GM19043 (cell line): ENCODE measurements around the gene RAPGEF4.

ENCODE experiments used
- ATAC-seq: cut with Tn5 transposase; IDR thresholded peaks from one replicate; pipeline ENCODE4 v1.9.1; 2021; ENCODE audit warnings: low read depth; ENCODE audit not compliant: unreplicated experiment

The RAPGEF4 gene

DNA sequence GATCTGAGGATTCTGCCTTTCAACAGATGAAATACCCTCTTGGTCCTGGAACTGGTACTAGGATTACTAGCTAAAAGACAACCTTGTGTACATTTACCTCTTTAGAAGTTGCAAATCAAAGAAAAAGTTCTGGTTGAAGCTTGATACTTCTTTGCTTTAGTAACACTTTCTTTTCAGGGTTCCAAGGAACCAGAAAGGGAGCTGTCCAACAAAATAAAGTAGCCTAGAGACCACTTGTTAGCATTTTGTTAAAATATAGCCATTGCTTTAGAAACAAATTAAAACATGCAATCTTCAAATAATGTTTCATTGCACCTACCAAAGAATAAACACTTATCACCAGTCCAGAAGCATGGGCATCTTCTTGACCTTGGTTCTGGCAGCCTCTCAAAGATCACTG, 222.1 kb downstream of the RAPGEF4 start:
- no peak for ATAC-seq

DNA sequence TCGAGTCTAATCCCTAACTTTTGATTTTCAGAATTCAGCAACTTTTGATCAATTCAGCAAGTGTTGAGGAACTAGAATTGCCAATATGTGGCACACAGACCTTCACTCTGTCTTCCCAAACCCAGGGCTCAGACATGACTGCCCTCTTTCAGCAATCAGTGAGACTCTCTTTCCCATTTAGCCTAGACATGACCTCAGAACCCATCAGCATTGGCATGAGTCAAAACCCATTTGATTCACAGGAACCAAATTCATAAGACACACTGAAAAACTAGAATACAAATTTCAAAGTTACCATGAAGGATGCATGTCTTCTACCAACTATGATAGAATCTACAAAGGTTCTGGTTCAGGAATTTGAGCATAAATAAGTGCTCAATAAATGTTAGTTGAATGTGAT, 226.4 kb downstream of the RAPGEF4 start:
- no peak for ATAC-seq

DNA sequence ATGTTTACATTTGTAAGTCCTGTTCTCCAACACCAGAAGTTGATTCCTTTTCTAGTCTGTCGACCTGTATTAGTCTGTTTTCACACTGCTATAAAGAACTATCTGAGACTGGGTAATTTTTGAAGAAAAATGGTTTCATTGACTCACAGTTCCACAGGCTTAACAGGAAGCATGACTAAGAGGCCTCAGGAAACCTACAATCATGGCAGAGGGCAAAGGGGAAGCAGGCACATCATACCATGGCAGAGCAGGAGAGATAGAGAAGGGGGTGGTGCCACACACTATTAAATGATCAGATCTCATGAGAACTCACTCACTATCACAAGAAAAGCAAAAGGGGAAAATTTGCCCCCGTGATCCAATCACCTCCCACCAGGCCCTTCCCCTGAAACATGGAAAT, 227.2 kb downstream of the RAPGEF4 start:
- no peak for ATAC-seq

DNA sequence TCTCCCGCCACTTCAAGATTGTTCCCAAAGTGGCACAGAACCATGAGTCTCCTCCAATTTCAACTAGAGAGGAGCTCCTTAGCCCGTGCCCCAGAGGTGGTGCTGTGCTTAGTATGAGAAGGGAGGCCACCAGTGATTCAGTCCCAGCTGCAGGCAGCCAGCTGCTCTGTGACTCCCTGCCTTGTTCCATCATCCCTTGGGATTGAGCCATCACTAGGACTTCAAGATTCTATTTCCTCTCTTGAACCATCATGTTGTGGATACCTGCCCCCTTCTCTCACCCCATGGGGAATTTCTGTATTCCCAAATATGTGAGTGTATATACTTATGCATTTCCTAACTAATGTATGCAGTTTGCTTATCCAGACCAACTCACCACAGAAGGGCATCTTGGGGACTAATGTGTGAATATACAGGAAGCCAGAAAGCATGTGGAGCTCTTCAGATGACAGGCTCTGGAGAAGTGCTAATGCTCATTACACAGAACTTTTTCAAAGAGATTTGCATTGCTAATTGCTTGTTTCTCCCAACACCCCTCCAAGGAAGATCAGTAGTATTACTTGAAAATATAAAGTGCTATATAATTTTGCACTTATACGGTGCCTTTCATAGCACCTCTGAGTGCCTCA, 229.0 kb downstream of the RAPGEF4 start:
- no peak for ATAC-seq

- ATAC-seq: no peak
Observed at GRCh38 chr2:172965433-172966212, 230.0 kb downstream of the RAPGEF4 start.

DNA sequence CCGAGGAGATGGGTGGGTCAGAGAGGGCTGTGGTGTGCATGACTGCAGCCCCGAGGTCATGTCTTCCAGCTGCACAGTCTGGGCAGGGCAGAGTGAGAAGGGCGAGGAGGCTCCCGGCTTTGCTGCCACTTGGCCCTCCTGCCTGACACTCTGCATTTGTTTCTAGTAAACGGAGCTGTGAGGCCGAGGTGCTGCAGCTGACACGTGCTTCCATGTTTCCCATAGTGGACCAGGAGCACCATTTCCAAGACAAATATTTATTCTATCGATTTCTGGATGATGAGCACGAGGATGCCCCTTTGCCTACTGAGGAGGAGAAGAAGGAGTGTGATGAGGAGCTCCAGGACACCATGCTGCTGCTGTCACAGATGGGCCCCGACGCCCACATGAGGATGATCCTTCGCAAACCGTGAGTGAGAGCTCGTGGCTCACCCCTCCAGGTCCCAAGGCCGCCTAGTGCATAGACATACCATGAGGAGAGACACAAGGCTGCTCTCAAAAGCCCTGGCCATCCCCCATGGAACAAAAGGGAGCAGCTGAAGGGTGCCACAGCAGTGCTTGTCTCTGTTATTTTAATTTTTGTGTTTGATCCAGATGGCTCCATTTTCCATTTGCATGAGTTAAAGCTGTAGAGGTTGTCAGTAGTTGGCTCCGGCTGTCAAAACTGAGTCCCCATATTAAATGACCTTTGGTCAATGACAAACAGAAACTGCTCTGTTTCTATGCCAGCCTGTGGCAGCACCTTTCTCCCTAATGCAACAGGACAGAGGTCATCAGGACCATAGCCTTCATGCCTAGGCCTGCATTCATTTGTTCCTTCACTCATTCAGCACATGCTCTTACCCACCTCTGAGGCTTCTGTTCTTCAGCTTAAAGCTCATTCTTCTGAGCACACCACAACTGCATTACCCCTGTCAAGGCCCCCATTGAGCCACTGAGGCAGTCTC, 231.7 kb downstream of the RAPGEF4 start:
- no peak for ATAC-seq

- no peak for ATAC-seq
Observed at GRCh38 chr2:172968061-172968469, 232.4 kb downstream of the RAPGEF4 start.

- no peak for ATAC-seq
Observed at GRCh38 chr2:172969166-172969565, 233.5 kb downstream of the RAPGEF4 start.

- no peak for ATAC-seq
Observed at GRCh38 chr2:172969609-172970008, 234.0 kb downstream of the RAPGEF4 start.

DNA sequence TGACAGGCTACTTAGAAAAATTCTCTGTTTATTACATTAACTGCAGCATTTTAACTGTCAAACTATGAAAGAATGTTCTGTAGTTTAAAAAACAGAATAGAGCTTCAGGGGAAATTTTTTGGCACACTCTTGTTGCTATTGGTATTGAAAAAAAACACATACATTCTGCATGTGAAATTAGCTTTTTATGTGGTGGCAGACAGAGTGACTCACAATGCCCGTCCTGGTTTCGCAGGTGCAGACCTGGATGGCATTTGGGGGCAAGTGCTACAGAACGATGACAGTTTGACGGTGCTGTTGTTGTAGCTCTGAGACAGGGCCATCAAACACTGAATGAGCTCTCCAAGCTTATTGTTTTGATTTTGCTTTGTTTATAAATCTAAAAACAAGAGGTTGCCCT, 235.0 kb downstream of the RAPGEF4 start:
- no peak for ATAC-seq

DNA sequence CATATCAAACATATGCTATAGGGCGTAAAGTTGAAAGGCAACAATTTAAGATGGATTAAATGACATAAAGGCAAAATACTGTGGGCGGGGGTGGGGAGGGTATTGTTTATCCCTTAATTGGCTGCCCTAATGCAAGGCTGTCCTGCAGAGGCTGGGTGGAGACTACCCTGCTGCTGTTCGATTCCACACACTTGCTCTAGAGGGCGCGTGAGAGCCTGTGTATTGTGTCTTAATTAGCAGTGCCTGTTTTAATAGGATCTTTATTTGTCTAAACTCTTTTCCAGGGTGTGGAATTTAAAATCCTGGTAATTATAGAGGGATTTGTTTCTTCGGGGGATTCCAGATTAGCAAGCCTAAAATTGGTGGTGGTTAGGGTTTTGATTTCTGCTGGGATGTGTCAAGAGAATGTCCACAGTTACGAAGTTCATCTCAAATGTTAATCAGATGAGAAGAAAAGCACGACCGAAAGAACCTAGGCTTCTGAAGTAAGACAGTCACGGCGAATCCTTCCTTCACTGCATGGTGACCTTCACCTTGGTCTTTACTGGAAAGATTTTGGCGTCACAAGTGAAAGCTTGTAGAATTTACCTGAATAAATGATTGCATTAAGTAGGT, 236.5 kb downstream of the RAPGEF4 start:
- ATAC-seq: peak; percentile 74

DNA sequence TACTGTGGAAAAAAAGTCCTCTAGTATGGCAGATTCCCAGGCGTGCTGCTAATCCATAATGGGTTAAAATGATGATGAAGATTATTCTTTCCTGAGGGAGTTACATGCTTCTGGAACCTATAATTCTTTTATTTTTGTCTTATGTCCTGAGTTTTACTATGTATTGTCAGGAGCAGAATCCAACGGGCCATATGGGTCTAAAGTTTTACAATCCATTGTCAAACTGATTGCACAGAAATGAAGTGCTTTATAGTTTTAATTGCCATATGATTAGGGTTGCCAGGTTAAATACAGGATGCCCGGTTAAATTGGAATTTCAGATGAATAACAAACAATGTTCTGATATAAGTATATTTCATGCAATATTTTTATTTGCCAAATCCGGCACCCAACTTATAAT, 239.1 kb downstream of the RAPGEF4 start:
- no peak for ATAC-seq

- ATAC-seq: no peak
Observed at GRCh38 chr2:172976116-172976515, 240.5 kb downstream of the RAPGEF4 start.

DNA sequence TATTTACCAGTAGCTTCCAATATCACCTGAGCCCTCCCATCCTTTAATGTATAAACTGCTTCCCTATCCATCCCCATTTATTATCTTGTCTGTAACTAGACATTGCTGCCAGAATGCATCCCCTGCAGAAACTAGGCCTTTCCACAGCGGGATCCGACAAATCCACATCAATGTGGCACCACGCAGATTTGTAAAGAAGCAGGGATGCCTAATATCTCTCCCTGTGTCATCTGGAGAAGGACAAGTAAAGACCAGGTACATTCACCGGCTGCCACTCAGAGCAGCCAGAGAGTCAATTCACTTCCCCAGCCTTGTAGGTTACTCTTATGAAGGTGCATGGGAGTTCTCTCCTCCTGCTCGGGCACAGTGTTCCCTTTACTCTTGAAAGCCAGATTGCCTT, 241.2 kb downstream of the RAPGEF4 start:
- ATAC-seq: no peak

DNA sequence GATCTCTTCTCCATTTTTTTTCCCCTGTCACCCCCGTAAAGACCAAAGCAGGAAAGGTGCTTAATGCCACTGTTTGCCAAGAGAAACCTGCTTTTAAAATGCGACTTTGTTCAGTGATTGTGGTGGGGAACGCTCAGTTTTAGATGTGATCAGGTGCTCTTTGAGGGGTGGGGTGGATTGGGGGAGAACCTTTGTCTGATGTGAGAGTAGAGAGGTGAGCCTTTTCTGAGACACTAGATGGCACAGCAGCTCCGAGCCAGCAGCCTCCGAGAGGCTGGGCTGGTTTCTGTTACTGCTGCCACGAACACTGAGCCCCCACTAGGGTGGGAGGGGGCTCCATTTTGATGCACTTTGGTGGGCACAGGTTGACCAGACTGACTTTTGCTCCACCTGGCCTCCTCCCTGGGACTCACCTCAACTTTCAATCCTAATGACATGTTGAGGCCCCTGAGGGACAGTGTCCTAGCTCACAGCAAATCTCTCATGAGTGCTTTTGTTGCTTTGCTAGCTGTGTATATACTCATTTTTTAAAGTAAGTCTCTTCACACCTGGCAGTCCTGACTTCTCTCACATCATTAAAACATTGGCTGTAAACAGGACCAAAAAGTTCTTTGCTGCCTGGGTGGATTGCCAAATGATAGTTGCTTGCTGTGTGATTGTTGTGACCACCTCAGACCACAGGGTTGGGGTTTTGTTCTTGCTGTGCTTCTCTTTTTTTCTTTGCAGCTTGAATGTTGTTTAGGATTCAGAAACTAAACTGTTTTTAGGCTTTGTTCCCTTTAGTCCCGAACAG, 241.8 kb downstream of the RAPGEF4 start:
- no peak for ATAC-seq

DNA sequence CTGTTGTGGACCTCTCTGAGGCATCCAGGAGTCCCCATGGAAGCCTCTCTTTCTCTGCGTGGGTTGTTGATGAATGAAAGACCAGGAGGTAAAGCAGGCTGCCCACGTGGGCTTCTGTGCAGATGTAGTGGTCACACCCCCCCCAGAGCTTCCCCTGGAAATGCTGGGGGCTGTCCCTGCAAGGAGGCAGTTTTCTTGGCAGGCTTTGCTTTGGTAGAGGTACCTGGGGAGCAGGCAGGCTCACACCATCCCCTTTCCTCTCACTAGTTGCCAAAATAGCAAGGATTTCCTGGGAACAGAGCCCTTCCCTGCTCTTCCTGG, 242.4 kb downstream of the RAPGEF4 start:
- no peak for ATAC-seq

GRCh38 chr2:172985139-172985892, 249.7 kb downstream of the RAPGEF4 start:
- ATAC-seq: no peak

- ATAC-seq: no peak
Observed at GRCh38 chr2:172986040-172986439, 250.4 kb downstream of the RAPGEF4 start.

- no peak for ATAC-seq
Observed at GRCh38 chr2:172988728-172989127, 253.1 kb downstream of the RAPGEF4 start.
